ENCODE results near the gene FNIP2.
A peak's percentile ranks its signal among the peaks of the same experiment; 100 is the strongest.
"Not testable (repeated sequence)": the region's sequence is repeated elsewhere in the genome, so short reads cannot be mapped to it uniquely, and the experiment has no call there.

FNIP2 gene

DNA sequence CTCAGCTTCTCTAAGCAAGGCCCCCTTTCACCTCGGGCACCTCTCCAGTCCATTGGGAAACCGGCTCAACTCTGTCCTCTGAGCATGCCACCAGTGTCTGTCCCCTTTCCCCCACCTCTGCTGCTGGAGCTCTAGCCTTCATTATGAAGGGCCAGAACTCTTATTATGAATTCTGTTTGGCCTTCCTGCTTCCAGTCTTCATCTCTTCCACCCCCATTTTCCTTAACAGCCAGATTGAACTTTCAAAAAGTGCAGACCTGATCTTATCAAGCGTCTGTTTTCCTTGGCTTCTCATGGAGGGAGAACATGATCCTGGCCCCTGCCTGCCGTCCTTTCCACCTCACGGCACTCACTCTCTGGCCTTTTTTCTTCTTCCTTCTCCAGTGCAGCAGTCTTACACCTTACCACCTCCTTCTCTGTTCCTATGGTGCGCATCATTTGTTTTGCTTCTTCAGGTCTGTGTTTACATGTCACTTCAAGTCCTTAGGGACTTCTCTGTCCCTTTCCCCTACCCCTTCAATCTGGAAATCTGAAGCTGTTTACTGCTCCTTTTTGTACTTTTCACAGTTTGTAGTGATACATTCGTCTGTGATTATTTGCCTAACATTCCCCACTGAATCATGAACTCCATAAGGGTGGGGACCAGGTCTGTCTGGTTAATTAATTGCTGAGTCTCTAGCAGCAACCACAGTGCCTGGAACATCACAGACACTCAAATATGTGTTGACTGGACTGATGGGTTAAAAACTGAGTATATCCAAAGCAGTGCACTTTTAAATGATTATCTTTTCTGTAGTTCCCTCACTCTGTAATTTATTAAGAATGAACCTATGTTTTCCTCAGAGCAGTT is 55.8 kb downstream of the FNIP2 start:
- no peak overlapping the region for H3K4me3 Mint-ChIP-seq
- no peaks in the 10 kb centered on the region for H3K9me3 Mint-ChIP-seq (ENCODE audit: low read depth)
- no peak overlapping the region for H3K27ac Mint-ChIP-seq
- peaks cover 12% of the 10 kb centered on the region for H3K36me3 Mint-ChIP-seq
- H3K27me3 Mint-ChIP-seq = no peaks in the 10 kb centered on the region
- H3K4me1 Mint-ChIP-seq (ENCODE audit: low read depth) = peaks cover 53% of the 10 kb centered on the region

DNA sequence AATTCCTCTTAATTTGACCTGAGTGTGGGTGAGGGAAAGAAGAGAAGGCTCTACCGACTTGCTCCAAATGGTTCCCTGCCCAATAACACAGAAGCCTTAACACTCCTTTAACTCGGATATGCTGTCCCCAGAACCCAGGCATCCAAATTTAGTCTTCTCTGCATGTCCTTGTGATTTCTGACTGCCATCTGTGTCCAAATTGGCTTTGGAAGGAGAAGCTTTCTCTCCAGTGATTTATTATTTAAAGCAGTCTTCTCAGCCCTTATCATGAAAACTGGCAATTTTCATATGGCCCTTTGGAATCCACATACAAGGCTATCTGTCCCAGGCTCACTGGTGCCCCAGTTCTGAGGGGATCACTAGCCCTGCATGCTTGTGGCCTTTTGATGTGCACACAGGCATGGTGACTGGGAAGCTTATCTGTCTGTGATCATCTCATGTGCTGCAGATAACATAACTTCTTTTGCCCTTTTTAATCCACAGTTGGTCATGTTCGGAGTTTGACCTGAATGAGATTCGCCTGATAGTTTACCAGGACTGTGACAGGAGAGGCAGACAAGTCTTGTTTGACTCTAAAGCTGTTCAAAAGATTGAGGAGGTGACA is 56.7 kb downstream of the FNIP2 start:
- H3K27ac Mint-ChIP-seq = no peak overlapping the region
- no peaks in the 10 kb centered on the region for H3K27me3 Mint-ChIP-seq
- H3K4me1 Mint-ChIP-seq (ENCODE audit: low read depth) = peaks cover 46% of the 10 kb centered on the region
- H3K9me3 Mint-ChIP-seq (ENCODE audit: low read depth) = no peaks in the 10 kb centered on the region
- no peak overlapping the region for H3K4me3 Mint-ChIP-seq
- peaks cover 14% of the 10 kb centered on the region for H3K36me3 Mint-ChIP-seq

DNA sequence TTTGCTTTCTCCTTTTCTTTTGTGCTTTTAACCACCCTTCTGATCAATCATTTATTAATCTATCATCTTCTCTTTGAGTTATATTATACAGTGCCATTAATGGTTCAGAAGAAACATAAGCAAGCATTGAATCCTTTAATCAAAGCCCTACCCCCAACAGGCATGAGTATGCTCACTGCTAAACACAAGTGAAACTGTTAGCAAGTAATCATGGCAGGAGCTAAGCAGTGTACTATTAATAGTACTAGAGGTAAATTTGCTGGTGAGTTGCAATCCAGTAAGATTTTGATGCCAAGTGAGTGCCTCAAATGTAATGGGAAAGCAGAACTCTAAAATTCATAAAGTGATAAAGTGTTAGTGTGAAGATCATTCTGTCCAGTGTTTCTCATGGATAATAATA is 57.2 kb downstream of the FNIP2 start:
- Mint-ChIP-seq H3K27me3 (no peaks in the 10 kb centered on the region), H3K9me3 (ENCODE audit: low read depth) (no peaks in the 10 kb centered on the region), H3K36me3 (peaks cover 19% of the 10 kb centered on the region), H3K4me3 (peak overlapping the region; percentile 30), H3K4me1 (ENCODE audit: low read depth) (peaks cover 45% of the 10 kb centered on the region), H3K27ac (no peak overlapping the region)

DNA sequence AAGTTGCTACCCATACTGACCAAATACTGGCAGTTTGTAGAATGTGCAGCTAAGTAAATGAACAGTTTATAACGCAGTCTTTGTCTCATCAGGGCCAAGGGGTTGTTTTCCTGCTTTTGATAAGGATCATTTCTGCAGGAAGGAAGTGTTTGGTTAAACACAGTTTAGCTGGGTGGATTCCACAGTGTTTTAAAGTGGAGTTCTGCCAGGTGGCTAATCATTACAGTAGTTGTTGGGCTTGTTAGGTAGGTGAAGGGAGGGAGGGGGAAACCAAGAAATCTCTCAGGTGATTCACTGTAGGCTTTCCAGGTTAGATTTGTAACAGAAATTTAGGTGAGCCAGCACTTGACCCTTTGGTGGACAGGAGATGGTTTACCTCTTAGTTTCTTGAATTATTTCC is 58.1 kb downstream of the FNIP2 start:
- peaks cover 42% of the 10 kb centered on the region for H3K4me1 Mint-ChIP-seq (ENCODE audit: low read depth)
- no peaks in the 10 kb centered on the region for H3K27me3 Mint-ChIP-seq
- peaks cover 20% of the 10 kb centered on the region for H3K36me3 Mint-ChIP-seq
- H3K4me3 Mint-ChIP-seq = no peak overlapping the region
- H3K27ac Mint-ChIP-seq = peak overlapping the region; percentile 18
- no peaks in the 10 kb centered on the region for H3K9me3 Mint-ChIP-seq (ENCODE audit: low read depth)

DNA sequence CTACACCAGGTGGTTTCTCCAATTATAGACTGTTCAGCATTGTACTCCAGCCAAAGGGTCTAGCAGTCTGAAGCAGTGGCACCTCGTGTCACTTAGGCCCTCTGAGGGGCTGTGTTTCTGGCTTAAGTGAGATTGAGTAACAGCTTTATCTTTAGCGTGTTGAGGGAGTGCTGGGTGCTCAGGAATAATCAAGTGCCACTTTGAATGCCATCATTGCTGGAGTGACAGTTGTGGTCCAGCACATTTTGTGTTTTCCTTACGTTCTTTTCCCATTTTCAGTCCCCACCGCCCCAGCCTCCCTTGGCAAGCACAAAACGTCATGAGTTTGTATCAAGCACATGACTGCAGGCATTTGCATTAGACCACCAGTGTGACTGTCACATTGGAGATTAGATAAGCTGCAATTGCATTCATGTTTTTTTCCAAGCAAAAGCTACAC is 58.7 kb downstream of the FNIP2 start:
- peaks cover 42% of the 10 kb centered on the region for H3K4me1 Mint-ChIP-seq (ENCODE audit: low read depth)
- no peaks in the 10 kb centered on the region for H3K27me3 Mint-ChIP-seq
- no peaks in the 10 kb centered on the region for H3K9me3 Mint-ChIP-seq (ENCODE audit: low read depth)
- H3K27ac Mint-ChIP-seq = no peak overlapping the region
- no peak overlapping the region for H3K4me3 Mint-ChIP-seq
- H3K36me3 Mint-ChIP-seq = peaks cover 21% of the 10 kb centered on the region

DNA sequence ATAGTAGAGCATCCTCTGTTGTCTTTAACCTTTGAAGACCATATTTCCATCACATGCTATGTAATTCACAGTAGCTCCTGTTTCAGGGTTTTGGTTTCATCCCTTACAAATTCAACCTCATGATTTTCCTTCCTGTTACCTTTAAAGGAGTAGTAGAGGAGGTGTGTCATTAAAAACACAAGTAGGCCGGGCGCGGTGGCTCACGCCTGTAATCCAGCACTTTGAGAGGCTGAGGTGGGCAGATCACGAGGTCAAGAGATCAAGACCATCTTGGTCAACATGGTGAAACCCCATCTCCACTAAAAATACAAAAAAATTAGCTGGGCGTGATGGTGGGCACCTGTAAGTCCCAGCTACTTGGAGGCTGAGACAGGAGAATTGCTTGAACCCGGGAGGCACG is 59.3 kb downstream of the FNIP2 start:
- H3K27ac Mint-ChIP-seq; H3K9me3 Mint-ChIP-seq (ENCODE audit: low read depth); H3K4me3 Mint-ChIP-seq; H3K27me3 Mint-ChIP-seq: not testable (repeated sequence)
- peaks cover 42% of the 10 kb centered on the region for H3K4me1 Mint-ChIP-seq (ENCODE audit: low read depth)
- H3K36me3 Mint-ChIP-seq = peaks cover 21% of the 10 kb centered on the region

DNA sequence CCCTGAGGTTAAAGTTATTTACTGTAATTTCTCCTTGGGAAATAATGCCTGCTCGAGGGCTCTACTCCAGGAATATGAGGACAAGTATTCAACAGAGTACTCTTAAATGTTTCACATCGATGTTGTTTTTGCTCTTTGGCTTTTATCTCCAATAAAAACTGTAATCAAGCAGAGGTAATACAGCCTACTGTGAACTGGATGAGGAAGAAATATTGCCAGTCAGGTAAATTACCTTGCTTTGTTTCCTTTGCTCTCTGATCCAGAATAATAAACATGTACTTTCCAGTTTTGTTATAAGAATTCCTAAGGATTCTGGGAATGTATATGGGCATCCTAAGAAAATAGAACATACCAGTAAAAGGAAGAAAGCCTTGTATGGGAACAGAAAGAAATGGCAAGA is 60.4 kb downstream of the FNIP2 start:
- H3K27ac Mint-ChIP-seq = no peak overlapping the region
- no peak overlapping the region for H3K4me3 Mint-ChIP-seq
- H3K36me3 Mint-ChIP-seq = peaks cover 26% of the 10 kb centered on the region
- H3K27me3 Mint-ChIP-seq = no peaks in the 10 kb centered on the region
- H3K4me1 Mint-ChIP-seq (ENCODE audit: low read depth) = peaks cover 35% of the 10 kb centered on the region
- H3K9me3 Mint-ChIP-seq (ENCODE audit: low read depth) = no peaks in the 10 kb centered on the region

DNA sequence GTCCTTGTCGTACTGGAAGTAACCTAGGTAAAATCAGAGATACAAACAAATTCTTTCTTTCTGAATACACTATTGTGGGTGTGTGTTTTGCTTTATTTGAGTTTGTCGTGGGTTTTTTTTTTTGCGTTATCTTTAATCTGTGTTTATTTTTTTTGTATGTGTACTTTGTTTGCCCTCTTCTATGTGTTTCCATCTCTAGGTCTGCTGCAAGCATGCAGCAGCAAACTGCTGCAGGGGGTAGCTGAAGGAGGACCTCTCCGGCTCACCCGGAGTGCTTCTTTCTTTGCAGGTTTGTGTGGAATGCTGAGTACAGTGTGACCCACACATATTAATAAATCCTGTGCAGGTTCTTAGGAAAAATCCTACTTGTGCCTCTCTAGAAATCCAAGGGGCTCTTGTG is 64.8 kb downstream of the FNIP2 start:
- Mint-ChIP-seq H3K4me1 (ENCODE audit: low read depth) (no peaks in the 10 kb centered on the region), H3K4me3 (no peak overlapping the region), H3K9me3 (ENCODE audit: low read depth) (no peaks in the 10 kb centered on the region), H3K27ac (no peak overlapping the region), H3K27me3 (no peaks in the 10 kb centered on the region), H3K36me3 (peaks cover 32% of the 10 kb centered on the region)

DNA sequence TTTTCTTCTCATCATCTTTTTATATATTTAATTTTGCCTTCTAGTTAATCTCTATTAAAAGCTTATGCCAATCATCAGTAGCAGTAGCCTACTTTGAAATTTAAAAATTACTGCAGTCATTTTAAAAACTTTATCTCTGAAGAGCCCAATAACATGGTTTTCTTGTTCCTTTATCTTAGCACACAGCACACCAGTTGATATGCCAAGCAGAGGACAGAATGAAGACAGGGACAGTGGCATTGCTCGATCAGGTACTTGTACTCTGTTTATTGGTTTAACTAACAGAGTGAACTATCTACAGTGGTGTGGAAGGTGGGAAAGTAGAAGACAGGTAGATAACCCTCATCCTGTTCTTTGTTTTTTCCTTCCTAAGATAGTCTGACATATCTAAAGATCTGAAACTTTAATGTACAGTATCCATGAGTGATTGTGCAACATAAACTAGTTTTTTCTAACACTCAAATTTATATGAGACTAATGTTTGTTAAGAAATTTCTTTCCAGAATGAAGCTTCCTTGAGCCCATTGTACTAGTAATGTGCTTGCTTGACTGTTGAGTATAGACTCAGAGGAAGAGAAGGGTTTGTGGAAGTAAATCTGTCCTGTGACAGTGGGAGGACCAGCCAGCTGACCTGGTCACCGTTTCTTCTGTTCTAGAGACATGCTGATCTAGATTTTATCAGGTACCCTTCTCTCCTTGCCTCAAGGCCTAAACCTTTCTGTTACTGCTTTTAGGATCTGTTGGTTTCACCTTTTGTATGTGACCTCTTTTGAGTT is 66.6 kb downstream of the FNIP2 start:
- Mint-ChIP-seq H3K27ac (no peak overlapping the region), H3K36me3 (peaks cover 33% of the 10 kb centered on the region), H3K4me3 (no peak overlapping the region)

DNA sequence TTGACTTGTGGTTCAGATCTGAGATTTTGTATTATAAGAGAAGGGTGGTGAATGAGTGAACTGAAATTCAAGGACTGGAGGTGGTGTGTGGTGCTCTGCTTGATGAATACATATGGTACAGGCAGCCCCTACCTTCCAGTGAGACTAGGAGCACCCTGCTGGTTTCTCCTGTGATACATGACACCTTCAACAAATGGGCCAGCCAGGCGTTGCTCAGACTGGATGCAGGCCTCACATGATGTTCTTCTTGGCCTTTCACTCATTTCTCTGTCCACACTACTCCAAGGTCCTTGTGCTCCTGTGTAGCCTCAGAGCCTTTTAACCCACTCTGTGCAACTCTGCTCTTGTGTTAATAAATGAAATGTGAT is 67.2 kb downstream of the FNIP2 start:
- H3K36me3 Mint-ChIP-seq = peaks cover 29% of the 10 kb centered on the region

More for the DNA sequence above, 66.6 kb downstream of the FNIP2 start:
- Mint-ChIP-seq H3K4me1 (ENCODE audit: low read depth) (no peaks in the 10 kb centered on the region), H3K9me3 (ENCODE audit: low read depth) (no peaks in the 10 kb centered on the region), H3K27me3 (no peaks in the 10 kb centered on the region)

DNA sequence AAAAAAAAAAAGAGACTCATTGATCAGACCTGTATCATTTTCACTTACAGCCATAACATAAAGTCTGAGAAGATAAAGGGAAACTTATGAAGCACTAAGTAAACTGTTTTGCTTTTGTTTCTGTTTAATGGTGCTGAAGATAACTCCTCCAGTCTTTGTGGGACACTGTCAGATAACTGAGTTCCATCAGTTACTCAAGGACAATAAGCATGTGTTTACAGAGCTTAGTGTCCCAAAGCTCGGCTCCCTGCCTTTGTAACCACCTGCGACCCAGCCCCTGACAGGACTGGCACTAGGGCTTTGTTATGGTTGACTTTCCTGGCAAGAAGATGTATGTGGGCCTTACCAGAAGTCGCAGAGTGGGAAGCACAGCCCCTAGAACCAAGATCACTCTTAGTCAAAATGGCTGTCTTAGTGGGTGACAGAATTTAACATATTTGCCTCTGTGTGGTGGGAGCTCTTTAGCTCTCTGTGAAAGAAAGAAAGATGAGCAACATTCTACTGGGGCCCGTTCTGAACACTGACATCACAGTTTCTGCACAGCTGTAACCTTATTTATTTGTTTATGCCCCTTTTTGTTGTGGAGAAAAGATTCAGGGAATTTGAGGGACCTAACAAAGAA is 68.1 kb downstream of the FNIP2 start:
- Mint-ChIP-seq H3K36me3 (peaks cover 30% of the 10 kb centered on the region), H3K27ac (no peak overlapping the region), H3K27me3 (no peaks in the 10 kb centered on the region), H3K9me3 (ENCODE audit: low read depth) (no peaks in the 10 kb centered on the region), H3K4me3 (no peak overlapping the region), H3K4me1 (ENCODE audit: low read depth) (no peaks in the 10 kb centered on the region)

More for the DNA sequence above, 67.2 kb downstream of the FNIP2 start:
- H3K9me3 Mint-ChIP-seq (ENCODE audit: low read depth) = no peaks in the 10 kb centered on the region
- no peaks in the 10 kb centered on the region for H3K27me3 Mint-ChIP-seq
- H3K4me3 Mint-ChIP-seq = no peak overlapping the region
- no peak overlapping the region for H3K27ac Mint-ChIP-seq
- H3K4me1 Mint-ChIP-seq (ENCODE audit: low read depth) = no peaks in the 10 kb centered on the region

DNA sequence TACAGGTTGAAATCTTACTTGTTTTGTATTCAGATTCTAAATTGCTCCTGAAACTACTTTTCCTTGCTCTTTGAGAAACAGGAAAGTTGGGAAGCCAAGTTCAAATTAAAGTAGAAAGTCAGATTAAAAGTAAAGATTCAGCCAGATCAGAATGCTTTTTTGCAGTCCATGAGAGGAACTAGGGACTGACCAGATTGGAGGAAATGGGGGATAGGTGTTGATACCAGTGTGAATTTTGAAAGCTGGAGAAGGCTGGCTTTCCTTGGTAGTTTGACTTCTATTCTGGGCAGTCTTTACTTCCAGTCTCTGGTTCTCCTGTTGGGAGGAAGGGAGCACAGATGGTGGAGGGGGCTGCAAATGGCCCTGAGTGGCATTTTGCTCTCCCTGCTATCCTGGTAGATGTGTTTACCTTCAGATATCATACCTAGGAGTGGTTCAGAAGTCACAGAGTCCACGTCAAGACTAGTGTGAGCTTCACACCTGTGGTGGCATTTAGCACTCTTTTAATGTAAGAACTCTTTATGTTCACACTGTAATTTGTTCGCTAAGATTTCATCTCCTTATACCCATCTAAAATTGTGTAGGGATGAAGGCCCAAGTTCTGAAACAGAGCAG is 68.8 kb downstream of the FNIP2 start:
- Mint-ChIP-seq H3K36me3 (peaks cover 29% of the 10 kb centered on the region), H3K27me3 (no peaks in the 10 kb centered on the region), H3K4me3 (no peak overlapping the region), H3K4me1 (ENCODE audit: low read depth) (no peaks in the 10 kb centered on the region), H3K27ac (no peak overlapping the region), H3K9me3 (ENCODE audit: low read depth) (no peaks in the 10 kb centered on the region)

DNA sequence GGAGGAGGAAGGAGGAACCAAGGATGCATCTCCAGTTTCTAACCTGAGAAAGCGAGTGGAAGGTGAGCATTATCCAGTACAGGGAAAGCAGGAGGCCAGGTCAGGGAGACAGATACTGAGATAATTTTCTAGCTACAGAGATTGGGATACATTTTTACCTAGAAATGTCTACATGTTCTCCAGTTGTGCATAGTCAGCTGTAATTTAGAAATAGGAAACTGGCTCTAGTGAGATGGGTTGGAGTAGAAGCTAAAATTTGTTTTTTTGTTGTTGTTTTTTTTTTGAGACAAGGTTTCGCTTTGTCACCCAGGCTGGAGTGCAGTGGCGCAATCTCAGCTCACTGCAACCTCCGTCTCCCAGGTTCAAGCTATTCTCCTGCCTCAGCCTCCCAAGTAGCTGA is 71.3 kb downstream of the FNIP2 start:
- Mint-ChIP-seq H3K27me3 (no peaks in the 10 kb centered on the region), H3K4me3 (no peak overlapping the region), H3K9me3 (ENCODE audit: low read depth) (no peaks in the 10 kb centered on the region), H3K4me1 (ENCODE audit: low read depth) (no peaks in the 10 kb centered on the region), H3K27ac (no peak overlapping the region), H3K36me3 (peaks cover 27% of the 10 kb centered on the region)

DNA sequence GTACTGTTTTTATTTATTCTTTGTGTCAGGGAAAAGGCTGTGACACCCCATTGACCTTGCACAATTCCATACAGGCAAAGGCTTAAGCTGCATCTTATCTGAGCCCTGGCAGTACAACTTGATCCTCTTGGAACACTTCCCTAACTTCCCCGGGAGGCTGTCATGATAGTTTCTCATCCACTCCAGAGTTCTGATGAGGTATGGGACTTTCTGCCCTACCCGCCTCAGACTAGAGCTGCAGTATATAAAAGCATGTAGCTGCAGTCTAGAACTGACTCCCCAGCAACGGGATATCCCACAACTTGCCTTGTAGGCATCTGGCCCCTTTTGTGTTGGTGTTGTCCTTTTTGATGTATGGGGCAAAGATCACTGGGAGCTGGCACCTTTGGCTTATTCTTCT is 72.7 kb downstream of the FNIP2 start:
- no peak overlapping the region for H3K27ac Mint-ChIP-seq
- no peaks in the 10 kb centered on the region for H3K4me1 Mint-ChIP-seq (ENCODE audit: low read depth)
- no peak overlapping the region for H3K4me3 Mint-ChIP-seq
- H3K36me3 Mint-ChIP-seq = peaks cover 21% of the 10 kb centered on the region
- H3K27me3 Mint-ChIP-seq = no peaks in the 10 kb centered on the region
- H3K9me3 Mint-ChIP-seq (ENCODE audit: low read depth) = no peaks in the 10 kb centered on the region
